ENCODE results near the gene RNF225.

- TF ChIP-seq, protein P1, sequence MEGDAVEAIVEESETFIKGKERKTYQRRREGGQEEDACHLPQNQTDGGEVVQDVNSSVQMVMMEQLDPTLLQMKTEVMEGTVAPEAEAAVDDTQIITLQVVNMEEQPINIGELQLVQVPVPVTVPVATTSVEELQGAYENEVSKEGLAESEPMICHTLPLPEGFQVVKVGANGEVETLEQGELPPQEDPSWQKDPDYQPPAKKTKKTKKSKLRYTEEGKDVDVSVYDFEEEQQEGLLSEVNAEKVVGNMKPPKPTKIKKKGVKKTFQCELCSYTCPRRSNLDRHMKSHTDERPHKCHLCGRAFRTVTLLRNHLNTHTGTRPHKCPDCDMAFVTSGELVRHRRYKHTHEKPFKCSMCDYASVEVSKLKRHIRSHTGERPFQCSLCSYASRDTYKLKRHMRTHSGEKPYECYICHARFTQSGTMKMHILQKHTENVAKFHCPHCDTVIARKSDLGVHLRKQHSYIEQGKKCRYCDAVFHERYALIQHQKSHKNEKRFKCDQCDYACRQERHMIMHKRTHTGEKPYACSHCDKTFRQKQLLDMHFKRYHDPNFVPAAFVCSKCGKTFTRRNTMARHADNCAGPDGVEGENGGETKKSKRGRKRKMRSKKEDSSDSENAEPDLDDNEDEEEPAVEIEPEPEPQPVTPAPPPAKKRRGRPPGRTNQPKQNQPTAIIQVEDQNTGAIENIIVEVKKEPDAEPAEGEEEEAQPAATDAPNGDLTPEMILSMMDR (conservative IDR thresholded peaks at IDR 0.05; ENCODE audit: low read length) = no peak
- TF ChIP-seq EZH2phosphoT487 (IDR thresholded peaks at IDR 0.05; ENCODE audit: borderline replicate concordance, low read depth, low read length) = no peak
These were observed 21.6 kb downstream of the RNF225 start for GRCh38 chr19:58417071-58417470.

Data from OCI-LY7 (cell line).